IMR-90 (cell line): ENCODE data around the gene MEIS3. TPM values are rescaled to one million over a fixed set of nuclear protein-coding genes. Genes with fewer than 3 reads are reported as not detected.
"Not testable (repeated sequence)": the region's sequence is repeated elsewhere in the genome, so short reads cannot be mapped to it uniquely, and the experiment has no call there.

Experiments used
- ATAC-seq: fragments of 200-7000 bp; cut with Tn5 transposase; 2 replicates; pipeline ENCODE4 v1.9.1; 2020; ENCODE audit warnings: low read depth, mild to moderate bottlenecking, moderate library complexity
- BruUV-seq: library from RNA; stranded (reverse); fragments of 400-500 nt; replicated peaks from 2 replicates; lab custom pipeline; 2021; lab: Mats Ljungman, UMichigan
- CTCF ChIA-PET: fragments of 300-600 bp; formaldehyde crosslinking; extraction: SDS; loops from one replicate; lab custom pipeline; 2021; ENCODE audit warnings: antibody characterized with exemption; lab: Yijun Ruan, JAX
- POLR2A ChIA-PET: fragments of 300-600 bp; sonication (Branson Sonifier 250); formaldehyde crosslinking; loops from one replicate; lab custom pipeline; 2022; ENCODE audit warnings: antibody characterized with exemption; ENCODE audit not compliant: unreplicated experiment; lab: Charles Lee
- DNase-seq: peaks from one replicate; pipeline ENCODE4 v3.0.0; 2013
- H2AFZ ChIP-seq: replicated peaks from 2 replicates; pipeline ENCODE3; 2013; ENCODE audit warnings: low read length, mild to moderate bottlenecking; ENCODE audit not compliant: poor library complexity
- H2AK5ac ChIP-seq: 2 replicates; pipeline ENCODE4 v1.6.1; 2013; ENCODE audit warnings: low read depth, low read length, inconsistent platforms
- H2AK9ac ChIP-seq: replicated peaks from 2 replicates; pipeline ENCODE3; 2013; ENCODE audit warnings: mild to moderate bottlenecking, low read depth, low read length, moderate library complexity; ENCODE audit not compliant: poor library complexity
- H2BK120ac ChIP-seq: 2 replicates; pipeline ENCODE4 v1.6.1; 2013; ENCODE audit warnings: low read depth, low read length, inconsistent platforms
- H2BK15ac ChIP-seq: 3 replicates; pipeline ENCODE4 v1.6.1; 2013; ENCODE audit warnings: low read depth, low read length, inconsistent platforms
- H2BK20ac ChIP-seq: 2 replicates; pipeline ENCODE4 v1.6.1; 2013; ENCODE audit warnings: low read depth, mild to moderate bottlenecking, inconsistent platforms, low read length, moderate library complexity
- H2BK5ac ChIP-seq: 2 replicates; pipeline ENCODE4 v1.6.1; 2013; ENCODE audit warnings: mild to moderate bottlenecking, low read depth, low read length, inconsistent platforms; ENCODE audit not compliant: poor library complexity, severe bottlenecking
- H3K14ac ChIP-seq: replicated peaks from 2 replicates; pipeline ENCODE4 v1.6.1; 2013; ENCODE audit warnings: low read depth, low read length, inconsistent platforms
- H3K18ac ChIP-seq: 2 replicates; pipeline ENCODE4 v1.6.1; 2013; ENCODE audit warnings: low read depth, low read length, control low read depth
- H3K23ac ChIP-seq: 2 replicates; pipeline ENCODE4 v1.6.1; 2013; ENCODE audit warnings: low read depth, low read length, inconsistent platforms
- H3K27ac ChIP-seq: 2 replicates; pipeline ENCODE4 v1.5.1; 2013; ENCODE audit warnings: mild to moderate bottlenecking, control low read depth, low read length; ENCODE audit not compliant: insufficient read depth
- H3K27me3 ChIP-seq: 2 replicates; pipeline ENCODE4 v1.6.1; 2013; ENCODE audit warnings: low read length; ENCODE audit not compliant: control insufficient read depth, insufficient read depth
- H3K36me3 ChIP-seq: 2 replicates; pipeline ENCODE4 v1.6.1; 2013; ENCODE audit warnings: low read length, mixed read lengths; ENCODE audit not compliant: control insufficient read depth, insufficient read depth
- H3K4ac ChIP-seq: 2 replicates; pipeline ENCODE4 v1.6.1; 2013; ENCODE audit warnings: low read depth, low read length, inconsistent platforms
- H3K4me1 ChIP-seq: 2 replicates; pipeline ENCODE4 v1.6.1; 2013; ENCODE audit warnings: low read length, mixed read lengths; ENCODE audit not compliant: control insufficient read depth, insufficient read depth
- H3K4me2 ChIP-seq: 2 replicates; pipeline ENCODE4 v1.6.1; 2013; ENCODE audit warnings: low read depth, mild to moderate bottlenecking, control low read depth, low read length, moderate library complexity
- H3K4me3 ChIP-seq: 2 replicates; pipeline ENCODE4 v1.5.1; 2013; ENCODE audit warnings: low read depth, mild to moderate bottlenecking, control low read depth, low read length, moderate library complexity; ENCODE audit not compliant: insufficient read depth
- H3K56ac ChIP-seq: 2 replicates; pipeline ENCODE4 v1.6.1; 2013; ENCODE audit warnings: low read length, inconsistent platforms; ENCODE audit not compliant: insufficient read depth; ENCODE audit errors: extremely low read depth
- H3K79me1 ChIP-seq, 2 experiments: 2 replicates each; pipeline ENCODE4 v1.6.1; 2013; ENCODE audit warnings: low read length in 2 of 2, inconsistent platforms in 1 of 2, low read depth in 1 of 2
- H3K9ac ChIP-seq: 2 replicates; pipeline ENCODE4 v1.6.1; 2013; ENCODE audit warnings: low read depth, low read length, control low read depth
- H3K9me1 ChIP-seq: 2 replicates; pipeline ENCODE4 v1.6.1; 2013; ENCODE audit warnings: low read length, inconsistent platforms; ENCODE audit not compliant: insufficient read depth
- H3K9me3 ChIP-seq: 2 replicates; pipeline ENCODE4 v1.6.1; 2013; ENCODE audit warnings: low read length; ENCODE audit not compliant: control insufficient read depth, insufficient read depth
- H4K20me1 ChIP-seq: 2 replicates; pipeline ENCODE4 v1.6.1; 2013; ENCODE audit warnings: low read length, inconsistent platforms; ENCODE audit not compliant: insufficient read depth
- H4K5ac ChIP-seq: 2 replicates; pipeline ENCODE4 v1.6.1; 2013; ENCODE audit warnings: mild to moderate bottlenecking, low read depth, low read length, control low read depth
- H4K8ac ChIP-seq, 2 experiments: 2 replicates each; pipeline ENCODE4 v1.6.1; 2013; ENCODE audit warnings: low read depth in 2 of 2, low read length in 2 of 2, control low read depth in 1 of 2, inconsistent platforms in 1 of 2
- H4K91ac ChIP-seq: 2 replicates; pipeline ENCODE4 v1.6.1; 2013; ENCODE audit warnings: low read depth, low read length, inconsistent platforms; ENCODE audit not compliant: insufficient read depth
- WGBS, 2 experiments: methylation state at CpG; one replicate each; pipeline versions ENCODE4 v1.1.5 to v1.1.7; 2013; ENCODE audit warnings: missing lambda C conversion rate in 2 of 2; ENCODE audit not compliant: insufficient read length in 1 of 2; ENCODE audit errors: extremely low coverage in 2 of 2; 5-methylcytosine and 5-hydroxymethylcytosine counted together
- dilution Hi-C: fragments of 300-500 bp; cut with HindIII; formaldehyde crosslinking; loops from one replicate; pipeline ENCODE4 v1.14.3; 2018; ENCODE audit warnings: low sequenced_read_pairs; ENCODE audit not compliant: unreplicated experiment
- in situ Hi-C: fragments of 300-500 bp; cut with MboI; formaldehyde crosslinking; loops from 3 replicates; pipeline ENCODE4 v1.14.3; 2019; ENCODE audit warnings: low sequenced_read_pairs, inconsistent platforms, mixed read lengths
- intact Hi-C: fragments of 100-400 bp; cut with micrococcal nuclease; formaldehyde crosslinking; loops from 2 replicates; pipeline ENCODE4 v1.10.0; 2022
- polyA plus RNA-seq, 3 experiments: library from polyadenylated mRNA; depleted of rRNA; stranded (reverse); fragments of >200 nt; gene quantifications; 2 replicates each; pipeline ENCODE4 v1.2.3, GENCODE V29; 2012; ENCODE audit warnings: low replicate concordance in 1 of 3
- total RNA-seq: library from RNA; depleted of rRNA; stranded (reverse); fragments of >200 nt; gene quantifications from 2 replicates; pipeline ENCODE4 v1.2.3, GENCODE V29; 2012

MEIS3 gene
- total and polyA plus RNA-seq, 2 of the 4 experiments (the other 2 are of a cell fraction), result 32.4 to 33.0 TPM

DNA sequence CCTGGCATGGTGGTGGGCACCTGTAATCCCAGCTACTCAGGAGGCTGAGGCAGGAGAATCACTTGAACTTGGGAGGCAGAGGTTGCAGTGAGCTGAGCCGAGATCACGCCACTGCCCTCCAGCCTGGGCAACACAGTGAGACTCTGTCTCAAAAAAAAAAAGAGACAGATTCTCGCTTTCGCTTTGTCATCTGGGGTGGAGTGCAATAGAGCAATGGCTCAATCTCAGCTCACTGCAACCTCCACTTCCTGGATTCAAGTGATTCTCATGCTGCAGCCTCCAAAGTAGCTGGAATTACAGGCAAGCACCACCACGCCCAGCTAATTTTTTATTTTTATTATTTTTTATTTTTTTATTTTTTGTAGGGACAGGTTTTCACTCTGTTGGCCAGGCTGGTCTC is 30.6 kb downstream of the MEIS3 start:
- H2AK5ac ChIP-seq, H2AK9ac ChIP-seq, H3K27ac ChIP-seq, H3K9ac ChIP-seq, POLR2A ChIA-PET, H3K14ac ChIP-seq, dilution Hi-C loops, H3K9me1 ChIP-seq, H3K18ac ChIP-seq, H2BK120ac ChIP-seq, ATAC-seq, H3K27me3 ChIP-seq, H2BK15ac ChIP-seq, H3K4ac ChIP-seq, BruUV-seq, H3K56ac ChIP-seq, H4K8ac ChIP-seq, intact Hi-C loops, DNase-seq, H4K91ac ChIP-seq, H3K9me3 ChIP-seq, H4K20me1 ChIP-seq, H2BK20ac ChIP-seq, H3K79me1 ChIP-seq, CTCF ChIA-PET, H2BK5ac ChIP-seq, H4K5ac ChIP-seq, H3K36me3 ChIP-seq, H2AFZ ChIP-seq, H3K4me3 ChIP-seq, H3K4me2 ChIP-seq, H3K4me1 ChIP-seq, H3K23ac ChIP-seq: not testable (repeated sequence)
- in situ Hi-C loops, result loop anchor here (5.0 kb wide), 1 partner anchor 91 kb away; no protein-coding TSS in a partner anchor
- WGBS, 2 experiments, result 60% methylated on average over 1 of the region's 5 CpGs; no CpG with 5 or more reads in 1 of the 2 experiments

DNA sequence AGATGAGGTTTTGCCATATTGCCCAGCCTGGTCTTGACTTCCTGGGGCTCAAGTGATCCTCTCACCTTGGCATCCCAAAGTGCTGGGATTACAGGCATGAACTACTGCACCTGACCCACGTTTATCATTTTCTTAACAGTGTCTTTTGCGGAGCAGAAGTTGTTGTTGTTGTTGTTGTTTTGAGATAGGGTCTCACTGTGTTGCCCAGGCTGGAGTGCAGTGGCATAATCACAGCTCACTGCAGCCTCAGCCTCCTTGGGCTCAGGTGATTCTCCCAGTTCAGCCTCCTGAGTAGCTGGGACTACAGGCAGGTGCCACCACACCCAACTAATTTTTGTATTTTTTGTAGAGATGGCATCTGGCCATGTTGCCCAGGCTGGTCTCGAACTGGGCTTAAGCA is 31.7 kb downstream of the MEIS3 start:
- H3K27me3 ChIP-seq, H4K8ac ChIP-seq, H4K20me1 ChIP-seq, H4K91ac ChIP-seq, intact Hi-C loops, H4K5ac ChIP-seq, H2BK15ac ChIP-seq, H3K4ac ChIP-seq, H3K9me3 ChIP-seq, H3K14ac ChIP-seq, H3K23ac ChIP-seq, H3K18ac ChIP-seq, DNase-seq, H3K9ac ChIP-seq, H2BK5ac ChIP-seq, CTCF ChIA-PET, H3K27ac ChIP-seq, H3K4me1 ChIP-seq, H2AK9ac ChIP-seq, POLR2A ChIA-PET, H2AFZ ChIP-seq, H2BK20ac ChIP-seq, H3K79me1 ChIP-seq, H2BK120ac ChIP-seq, dilution Hi-C loops, H2AK5ac ChIP-seq, H3K56ac ChIP-seq, H3K4me2 ChIP-seq, H3K9me1 ChIP-seq, H3K36me3 ChIP-seq, BruUV-seq, ATAC-seq, H3K4me3 ChIP-seq: not testable (repeated sequence)
- in situ Hi-C loops, result loop anchor here (5.0 kb wide), 1 partner anchor 90 kb away; no protein-coding TSS in a partner anchor
- WGBS, 2 experiments, result no CpG with 5 or more reads among the region's 3 CpGs
